H1 (cell line): ENCODE data around the gene TMA7B. TPM values are rescaled to one million over a fixed set of nuclear protein-coding genes. Genes with fewer than 3 reads are reported as not detected.

Source experiments
- CTCF ChIA-PET: fragments of 300-600 bp; sonication (Branson Sonifier 250); formaldehyde crosslinking; loops from one replicate; lab custom pipeline; 2021; ENCODE audit not compliant: partially characterized antibody; lab: Charles Lee
- POLR2A ChIA-PET: fragments of 300-600 bp; sonication (Branson Sonifier 250); formaldehyde crosslinking; loops from one replicate; lab custom pipeline; 2021; ENCODE audit warnings: inconsistent platforms; ENCODE audit not compliant: partially characterized antibody; lab: Charles Lee
- DNase-seq, 2 experiments: peaks; one replicate each; pipeline versions ENCODE4 v3.0.0 to v3.0.0-alpha.2; 2010 to 2022; ENCODE audit warnings: low spot score in 2 of 2, low read depth in 1 of 2, mixed read lengths in 1 of 2
- FAIRE-seq: peaks from 2 replicates; lab custom pipeline; 2011; peaks lifted over from hg19 to GRCh38; lab: Jason Lieb, UNC
- H2AFZ ChIP-seq: 2 replicates; pipeline ENCODE4 v1.8.1; 2012; ENCODE audit warnings: low read length, inconsistent platforms
- H2AK5ac ChIP-seq: 2 replicates; pipeline ENCODE4 v1.6.1; 2013; ENCODE audit warnings: low read depth, low read length
- H2BK120ac ChIP-seq: replicated peaks from 2 replicates; pipeline ENCODE3; 2013; ENCODE audit warnings: low read depth, low read length, inconsistent platforms
- H2BK12ac ChIP-seq: 2 replicates; pipeline ENCODE4 v1.6.1; 2013; ENCODE audit warnings: low read depth, low read length
- H2BK15ac ChIP-seq: 2 replicates; pipeline ENCODE4 v1.6.1; 2013; ENCODE audit warnings: low read length
- H2BK20ac ChIP-seq: 2 replicates; pipeline ENCODE4 v1.6.1; 2013; ENCODE audit warnings: low read length
- H2BK5ac ChIP-seq: 2 replicates; pipeline ENCODE4 v1.6.1; 2013; ENCODE audit warnings: low read depth, low read length
- H3K14ac ChIP-seq: 2 replicates; pipeline ENCODE4 v1.6.1; 2013; ENCODE audit warnings: inconsistent platforms; ENCODE audit not compliant: insufficient read length
- H3K18ac ChIP-seq: 2 replicates; pipeline ENCODE4 v1.6.1; 2013; ENCODE audit warnings: low read length; ENCODE audit errors: extremely low read depth
- H3K23ac ChIP-seq: 2 replicates; pipeline ENCODE4 v1.6.1; 2013; ENCODE audit warnings: inconsistent platforms; ENCODE audit not compliant: insufficient read length
- H3K23me2 ChIP-seq: 2 replicates; pipeline ENCODE4 v1.6.1; 2013; ENCODE audit warnings: low read depth, low read length
- H3K27ac ChIP-seq: 2 replicates; pipeline ENCODE4 v1.6.1; 2011; ENCODE audit warnings: low read depth, low read length, inconsistent platforms
- H3K27me3 ChIP-seq, 4 experiments: replicated peaks in 1 of 4; 1 replicate in 1 of 4; 2 replicates in 3 of 4; pipeline versions ENCODE4 v1.6.1 to v1.8.1; 2011 to 2013; ENCODE audit warnings: low read length in 3 of 4, mild to moderate bottlenecking in 3 of 4, inconsistent platforms in 2 of 4, mixed read lengths in 2 of 4, moderate library complexity in 1 of 4; ENCODE audit not compliant: control insufficient read depth in 3 of 4, insufficient read depth in 3 of 4; ENCODE audit errors: extremely low read depth in 1 of 4
- H3K36me3 ChIP-seq, 4 experiments: 2 replicates each; pipeline versions ENCODE4 v1.6.1 to v1.8.1; 2011 to 2013; ENCODE audit warnings: mild to moderate bottlenecking in 4 of 4, low read length in 3 of 4, moderate library complexity in 2 of 4, control low read depth in 1 of 4, inconsistent platforms in 1 of 4; ENCODE audit not compliant: insufficient read depth in 4 of 4, control insufficient read depth in 2 of 4
- H3K4ac ChIP-seq: replicated peaks from 2 replicates; pipeline ENCODE3; 2013; ENCODE audit warnings: low read length, low read depth, mixed read lengths, inconsistent platforms; ENCODE audit not compliant: insufficient read length
- H3K4me1 ChIP-seq, 4 experiments: replicated peaks in 1 of 4; 1 replicate in 1 of 4; 2 replicates in 3 of 4; pipeline versions ENCODE4 v1.6.1 to v1.8.1; 2011 to 2013; ENCODE audit warnings: low read length in 3 of 4, inconsistent platforms in 2 of 4, mixed read lengths in 1 of 4; ENCODE audit not compliant: insufficient read depth in 4 of 4, control insufficient read depth in 3 of 4
- H3K4me2 ChIP-seq, 2 experiments: 2 replicates each; pipeline versions ENCODE4 v1.6.1 to v1.8.1; 2011 to 2013; ENCODE audit warnings: low read depth in 2 of 2, low read length in 2 of 2, control low read depth in 1 of 2, inconsistent platforms in 1 of 2, mild to moderate bottlenecking in 1 of 2; ENCODE audit not compliant: insufficient read depth in 1 of 2
- H3K4me3 ChIP-seq, 4 experiments: fragments of 200-600, 300-600 bp in 1 of 4; sonication (generic), shearing (Covaris generic), sonication (Bioruptor Twin) in 1 of 4; 2 replicates each; pipeline versions ENCODE4 v1.5.1 to v1.8.1; 2011 to 2016; ENCODE audit warnings: low read length in 4 of 4, low read depth in 3 of 4, control low read depth in 2 of 4, inconsistent platforms in 2 of 4, mild to moderate bottlenecking in 2 of 4, mixed read lengths in 1 of 4, moderate library complexity in 1 of 4; ENCODE audit not compliant: insufficient read depth in 2 of 4; ENCODE audit errors: extremely low read depth in 1 of 4
- H3K56ac ChIP-seq: replicated peaks from 2 replicates; pipeline ENCODE3; 2013; ENCODE audit warnings: low read depth, mild to moderate bottlenecking, mixed read lengths, low read length, inconsistent platforms; ENCODE audit not compliant: insufficient read length
- H3K79me1 ChIP-seq: 2 replicates; pipeline ENCODE4 v1.6.1; 2013; ENCODE audit warnings: low read depth, low read length, control low read depth
- H3K79me2 ChIP-seq, 2 experiments: 2 replicates each; pipeline versions ENCODE4 v1.6.1 to v1.8.1; 2012 to 2013; ENCODE audit warnings: low read length in 2 of 2, mild to moderate bottlenecking in 2 of 2, inconsistent platforms in 1 of 2; ENCODE audit not compliant: insufficient read depth in 2 of 2, control insufficient read depth in 1 of 2
- H3K9ac ChIP-seq, 4 experiments: replicated peaks in 1 of 4; 1 replicate in 1 of 4; 2 replicates in 3 of 4; pipeline versions ENCODE4 v1.6.1 to v1.8.1; 2011 to 2013; ENCODE audit warnings: low read depth in 3 of 4, low read length in 3 of 4, control low read depth in 2 of 4, mild to moderate bottlenecking in 2 of 4, moderate library complexity in 2 of 4, inconsistent platforms in 1 of 4; ENCODE audit errors: extremely low read depth in 1 of 4
- H3K9me3 ChIP-seq, 2 experiments: 2 replicates each; pipeline versions ENCODE4 v1.6.1 to v1.8.1; 2012 to 2013; ENCODE audit warnings: mild to moderate bottlenecking in 2 of 2, moderate library complexity in 2 of 2, control low read depth in 1 of 2, inconsistent platforms in 1 of 2, low read depth in 1 of 2, low read length in 1 of 2, mixed read lengths in 1 of 2; ENCODE audit not compliant: insufficient read depth in 2 of 2
- H4K20me1 ChIP-seq, 2 experiments: replicated peaks in 1 of 2; 2 replicates each; pipeline versions ENCODE3 to v1.8.1; 2011 to 2013; ENCODE audit warnings: inconsistent platforms in 2 of 2, low read length in 2 of 2, mild to moderate bottlenecking in 1 of 2; ENCODE audit not compliant: insufficient read depth in 2 of 2, control insufficient read depth in 1 of 2
- H4K5ac ChIP-seq: 2 replicates; pipeline ENCODE4 v1.6.1; 2013; ENCODE audit warnings: low read length, low read depth, mixed read lengths, inconsistent platforms; ENCODE audit not compliant: insufficient read length
- H4K8ac ChIP-seq: 2 replicates; pipeline ENCODE4 v1.8.0; 2013; ENCODE audit warnings: mild to moderate bottlenecking, moderate library complexity, low read length, inconsistent platforms; ENCODE audit not compliant: insufficient read depth; ENCODE audit errors: extremely low read depth
- H4K91ac ChIP-seq: replicated peaks from 2 replicates; pipeline ENCODE3; 2013; ENCODE audit warnings: low read length, mixed read lengths, inconsistent platforms; ENCODE audit not compliant: insufficient read length
- CTCF ChIP-seq, 3 experiments: IDR thresholded peaks; 1 replicate in 2 of 3; 2 replicates in 1 of 3; pipeline versions ENCODE4 v1.5.1 to v1.6.1; 2011; ENCODE audit warnings: low read length in 3 of 3, mild to moderate bottlenecking in 3 of 3, inconsistent platforms in 2 of 3, low read depth in 1 of 3, moderate library complexity in 1 of 3; ENCODE audit not compliant: insufficient read depth in 1 of 3; ENCODE audit errors: control extremely low read depth in 1 of 3
- E2F6 ChIP-seq: IDR thresholded peaks from 2 replicates; pipeline ENCODE4 v1.6.1; 2012; ENCODE audit warnings: inconsistent platforms
- JUND ChIP-seq: IDR thresholded peaks from 2 replicates; pipeline ENCODE4 v1.6.1; 2011; ENCODE audit warnings: mild to moderate bottlenecking, improper control_type of control experiment, low read length
- MAX ChIP-seq: IDR thresholded peaks from 2 replicates; pipeline ENCODE4 v1.6.1; 2012; ENCODE audit warnings: inconsistent platforms
- WGBS, 2 experiments: shearing (Covaris generic) in 1 of 2; methylation state at CpG; one replicate each; pipeline versions ENCODE4 v1.1.6 to v1.1.7; 2013 to 2015; ENCODE audit warnings: low lambda C conversion rate in 2 of 2, mixed read lengths in 2 of 2, inconsistent platforms in 1 of 2, low coverage in 1 of 2, missing lambda C conversion rate in 1 of 2; ENCODE audit not compliant: insufficient replicate concordance in 2 of 2, insufficient coverage in 1 of 2, insufficient read length in 1 of 2; ENCODE audit errors: extremely low coverage in 1 of 2, missing lambda C conversion rate in 1 of 2; 5-methylcytosine and 5-hydroxymethylcytosine counted together
- long read RNA-seq, 2 experiments: library from RNA in 1 of 2; library from capped mRNA in 1 of 2; stranded (forward); transcript quantifications; one replicate each; pipeline ENCODE4 v2.0.0, GENCODE V29; 2021; ENCODE audit warnings: inconsistent platforms in 1 of 2
- polyA minus RNA-seq, 3 experiments: library from RNA; depleted of rRNA, polyadenylated mRNA; stranded (reverse); fragments of >200 nt; gene quantifications; 1 replicate in 2 of 3; 2 replicates in 1 of 3; pipeline ENCODE4 v1.2.3, GENCODE V29; 2011
- polyA plus RNA-seq, 7 experiments: library from polyadenylated mRNA; depleted of rRNA in 3 of 7; stranded (reverse) in 5 of 7; unstranded in 2 of 7; fragments of >200 nt in 5 of 7; fragments of 200-250 nt in 2 of 7; gene quantifications; 1 replicate in 5 of 7; 2 replicates in 1 of 7; 4 replicates in 1 of 7; pipeline versions ENCODE4 v1.2.1 to v1.2.3, GENCODE V29; 2011 to 2013; ENCODE audit warnings: missing spikeins in 2 of 7, mixed read lengths in 2 of 7
- total RNA-seq: library from RNA; stranded (reverse); fragmentation: NEBNext Ultra II Directional; extraction: Animal tissue kit (Norgen Biotek cat#: 25700); gene quantifications from 2 replicates; pipeline ENCODE4 v1.2.1, GENCODE V29; 2021

TMA7B gene
- not detected in 2 replicates for total RNA-seq
- not detected in 2 replicates for polyA plus RNA-seq (2011; rRNA removed)
- polyA plus RNA-seq (2011; cell fraction: cytosol; rRNA removed) = not detected
- polyA plus RNA-seq (2011; cell fraction: nucleus; rRNA removed) = not detected
- not detected in 4 replicates for polyA plus RNA-seq (2012, experiment 1 of 2)
- polyA plus RNA-seq (2012, experiment 2 of 2) = not detected
- polyA plus RNA-seq (2013, experiment 1 of 2) = not detected
- polyA plus RNA-seq (2013, experiment 2 of 2) = not detected
- not detected in 2 replicates for polyA minus RNA-seq (2011; rRNA and poly(A)+ RNA removed)
- polyA minus RNA-seq (2011; cell fraction: cytosol; rRNA and poly(A)+ RNA removed) = not detected
- not detected for polyA minus RNA-seq (2011; cell fraction: nucleus; rRNA and poly(A)+ RNA removed)
- long read RNA-seq, experiment 1 = 0 reads
- long read RNA-seq, experiment 2 = 0 reads

- Histone ChIP-seq H2AK5ac (no peak within 1 kb of the TSS), H3K4ac (no peak within 1 kb of the TSS), H3K4me1 (peaks cover 0 to 6% (median 3%) of the 10 kb centered on the region in 4 experiments; a peak in 4 of 7 replicates), H2BK15ac (no peak within 1 kb of the TSS), H4K8ac (0 out of 2 replicates have a peak within 1 kb of the TSS, but pooled peaks have one; percentile 19), H2BK12ac (peak within 1 kb of the TSS; percentile 2; the same call in 1 of the 2 replicates), H3K79me1 (no peaks in the 10 kb centered on the region), H2BK20ac (0 out of 2 replicates have a peak within 1 kb of the TSS, but pooled peaks have one; percentile 67), H4K5ac (no peak within 1 kb of the TSS), H4K91ac (no peak within 1 kb of the TSS), H3K56ac (no peak within 1 kb of the TSS), H2AFZ (peak within 1 kb of the TSS; percentile 90; the same call in 1 of the 2 replicates), H3K23me2 (no peaks in the 10 kb centered on the region), H3K27ac (no peak within 1 kb of the TSS), H3K36me3 (no peaks in the 10 kb centered on the region), H3K4me2 (no peak within 1 kb of the TSS), H3K9me3 (no peaks in the 10 kb centered on the region), H3K27me3 (peaks cover 0 to 7% (median 0%) of the 10 kb centered on the region in 4 experiments; a peak in 3 of 7 replicates), H3K79me2 (no peaks in the 10 kb centered on the region), H3K23ac (no peak within 1 kb of the TSS), H3K18ac (no peak within 1 kb of the TSS), H3K14ac (no peak within 1 kb of the TSS), H3K4me3 (no peak within 1 kb of the TSS), H4K20me1 (no peaks in the 10 kb centered on the region), H2BK120ac (no peak within 1 kb of the TSS), H3K9ac (no peak within 1 kb of the TSS), H2BK5ac (peak within 1 kb of the TSS; percentile 37; the same call in 1 of the 2 replicates)
- WGBS, 2 experiments = 61% methylated on average over 14 of the region's 14 CpGs; no CpG with 5 or more reads in 1 of the 2 experiments
- ChIA-PET POLR2A (no interaction called here), CTCF (interaction anchor here (0.7 to 7.9 kb wide), 4 partner anchors 8 to 408 kb away, joined by 3 to 66 read pairs (median 4); no protein-coding TSS in a partner anchor)
- no peak for FAIRE-seq
- DNase-seq = no peak
- peak; percentile 44; the same call in 1 of the 2 replicates for TF ChIP-seq JUND
- TF ChIP-seq CTCF (IDR thresholded peaks at IDR 0.05; ENCODE audit: control extremely low read depth in 1 of 3, insufficient read depth in 1 of 3, low read depth in 1 of 3, low read length in 3 of 3) = peak in 1 of 3 experiments; percentile 18; a peak in 2 of 4 replicates
- TF ChIP-seq E2F6 = peak; percentile 54
- TF ChIP-seq MAX = peak; percentile 41; the same call in 1 of the 2 replicates
These were observed at the start of gene TMA7B for GRCh38 chr22:39959640-39960447. TSS of gene TMA7B (plus strand) at chr22:39960397. CDS start at chr22:39964375, 3,978 bp downstream.
